ENCODE results near the gene MEOX1.

DNA sequence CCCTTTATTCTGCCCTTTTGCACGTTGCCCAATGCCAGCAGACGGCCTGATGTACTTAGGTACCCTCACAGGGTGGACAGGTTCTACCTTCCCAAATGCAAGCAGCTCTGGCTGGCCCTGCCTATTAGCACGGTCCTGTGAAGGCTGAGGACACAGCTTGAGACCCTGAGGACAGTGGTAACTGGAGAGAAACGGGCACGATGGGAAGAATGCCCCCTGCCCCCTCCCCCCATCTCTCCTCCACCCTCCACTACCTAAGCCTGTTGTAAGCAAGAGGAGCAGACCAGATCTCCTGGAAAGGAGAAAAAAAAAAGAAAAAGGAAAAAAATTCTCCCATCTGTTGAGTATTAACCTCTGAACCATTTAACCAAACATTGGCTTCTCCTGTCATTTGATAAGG lies 34.1 kb downstream of the MEOX1 start:
- TF ChIP-seq, protein P1, sequence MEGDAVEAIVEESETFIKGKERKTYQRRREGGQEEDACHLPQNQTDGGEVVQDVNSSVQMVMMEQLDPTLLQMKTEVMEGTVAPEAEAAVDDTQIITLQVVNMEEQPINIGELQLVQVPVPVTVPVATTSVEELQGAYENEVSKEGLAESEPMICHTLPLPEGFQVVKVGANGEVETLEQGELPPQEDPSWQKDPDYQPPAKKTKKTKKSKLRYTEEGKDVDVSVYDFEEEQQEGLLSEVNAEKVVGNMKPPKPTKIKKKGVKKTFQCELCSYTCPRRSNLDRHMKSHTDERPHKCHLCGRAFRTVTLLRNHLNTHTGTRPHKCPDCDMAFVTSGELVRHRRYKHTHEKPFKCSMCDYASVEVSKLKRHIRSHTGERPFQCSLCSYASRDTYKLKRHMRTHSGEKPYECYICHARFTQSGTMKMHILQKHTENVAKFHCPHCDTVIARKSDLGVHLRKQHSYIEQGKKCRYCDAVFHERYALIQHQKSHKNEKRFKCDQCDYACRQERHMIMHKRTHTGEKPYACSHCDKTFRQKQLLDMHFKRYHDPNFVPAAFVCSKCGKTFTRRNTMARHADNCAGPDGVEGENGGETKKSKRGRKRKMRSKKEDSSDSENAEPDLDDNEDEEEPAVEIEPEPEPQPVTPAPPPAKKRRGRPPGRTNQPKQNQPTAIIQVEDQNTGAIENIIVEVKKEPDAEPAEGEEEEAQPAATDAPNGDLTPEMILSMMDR (IDR thresholded peaks at IDR 0.05): no peak
- no peak for TF ChIP-seq POLR2AphosphoS5 (IDR thresholded peaks at IDR 0.05)
- TF ChIP-seq POLR2A (IDR thresholded peaks at IDR 0.05): no peak
